HepG2 (cell line): ENCODE results near the gene SLC16A3. TPM values are rescaled to one million over a fixed set of nuclear protein-coding genes. Genes with fewer than 3 reads are reported as not detected.

ENCODE experiments used
- ARID2 ChIP-seq: sonication (generic); formaldehyde crosslinking; IDR thresholded peaks from 2 replicates; pipeline ENCODE4 v1.8.1; 2022; ENCODE audit warnings: mild to moderate bottlenecking, missing genetic modification reagents, borderline replicate concordance
- CREB1 ChIP-seq, 2 experiments: fragments of 450-650 bp in 1 of 2; IDR thresholded peaks; 2 replicates each; pipeline ENCODE4 v1.6.1; 2016 to 2017; ENCODE audit warnings: control low read depth in 1 of 2, mild to moderate bottlenecking in 1 of 2, missing compliant biosample characterization in 1 of 2, missing genetic modification characterization in 1 of 2
- ERF ChIP-seq: IDR thresholded peaks from 2 replicates; pipeline ENCODE4 v1.6.1; 2018; ENCODE audit warnings: missing biosample characterization, missing genetic modification reagents
- ISX ChIP-seq: sonication (generic); formaldehyde crosslinking; conservative IDR thresholded peaks from 2 replicates; pipeline ENCODE4 v1.5.0; 2020; ENCODE audit warnings: missing genetic modification reagents
- MXD4 ChIP-seq: IDR thresholded peaks from 2 replicates; pipeline ENCODE4 v1.6.1; 2016; ENCODE audit warnings: mild to moderate bottlenecking, missing biosample characterization, missing genetic modification reagents
- POGZ ChIP-seq: sonication (generic); formaldehyde crosslinking; IDR thresholded peaks from 2 replicates; pipeline ENCODE4 v1.4.0; 2020; ENCODE audit warnings: mild to moderate bottlenecking, missing genetic modification reagents
- PRMT3 ChIP-seq: sonication (generic); formaldehyde crosslinking; IDR thresholded peaks from 2 replicates; pipeline ENCODE4 v1.8.1; 2022; ENCODE audit warnings: low read depth, mild to moderate bottlenecking, moderate library complexity, missing genetic modification reagents, borderline replicate concordance
- RARG ChIP-seq: sonication (generic); formaldehyde crosslinking; IDR thresholded peaks from 2 replicates; pipeline ENCODE4 v1.4.0; 2020; ENCODE audit warnings: low read depth, mild to moderate bottlenecking, missing genetic modification reagents
- SAP130 ChIP-seq: IDR thresholded peaks from 2 replicates; pipeline ENCODE4 v1.6.1; 2016; ENCODE audit warnings: low read depth
- SIN3B ChIP-seq: fragments of 150-350 bp; IDR thresholded peaks from 2 replicates; pipeline ENCODE4 v1.6.1; 2014; ENCODE audit warnings: low read length
- SNAPC2 ChIP-seq: sonication (generic); formaldehyde crosslinking; IDR thresholded peaks from 2 replicates; pipeline ENCODE4 v1.8.1; 2022; ENCODE audit warnings: mild to moderate bottlenecking, missing genetic modification reagents
- TRIM24 ChIP-seq: sonication (generic); formaldehyde crosslinking; IDR thresholded peaks from 2 replicates; pipeline ENCODE4 v1.8.0; 2022; ENCODE audit warnings: mild to moderate bottlenecking, missing genetic modification reagents
- ZFYVE20 ChIP-seq: sonication (generic); formaldehyde crosslinking; IDR thresholded peaks from 2 replicates; pipeline ENCODE4 v1.8.0; 2023; ENCODE audit warnings: low read depth, mild to moderate bottlenecking, moderate library complexity, missing genetic modification reagents, borderline replicate concordance
- ZMYM3 ChIP-seq: sonication (generic); formaldehyde crosslinking; IDR thresholded peaks from 2 replicates; pipeline ENCODE4 v1.5.1; 2020; ENCODE audit warnings: mild to moderate bottlenecking, missing genetic modification reagents
- ZNF138 ChIP-seq: sonication (generic); formaldehyde crosslinking; IDR thresholded peaks from 2 replicates; pipeline ENCODE4 v1.5.0; 2020; ENCODE audit warnings: mild to moderate bottlenecking, low read depth, missing genetic modification reagents
- ZNF17 ChIP-seq: sonication (generic); formaldehyde crosslinking; IDR thresholded peaks from 2 replicates; pipeline ENCODE4 v1.5.0; 2020; ENCODE audit warnings: mild to moderate bottlenecking, missing genetic modification reagents
- ZNF331 ChIP-seq: sonication (generic); formaldehyde crosslinking; IDR thresholded peaks from 2 replicates; pipeline ENCODE4 v1.4.0; 2020; ENCODE audit warnings: missing genetic modification reagents
- ZNF564 ChIP-seq: sonication (generic); formaldehyde crosslinking; IDR thresholded peaks from 2 replicates; pipeline ENCODE4 v1.8.1; 2023; ENCODE audit warnings: mild to moderate bottlenecking, missing genetic modification reagents
- polyA plus RNA-seq, 8 experiments: library from polyadenylated mRNA; depleted of rRNA in 3 of 8; stranded (reverse) in 7 of 8; unstranded in 1 of 8; fragments of >200 nt; fragmentation: Illumina TruSeq in 4 of 8; extraction: Trizol in 4 of 8; gene quantifications; 2 replicates each; pipeline versions ENCODE4 v1.2.1 to v1.2.3, GENCODE V29; 2011 to 2016; ENCODE audit warnings: low read depth in 4 of 8, missing spikeins in 1 of 8, mixed read lengths in 1 of 8; ENCODE audit not compliant: insufficient read depth in 1 of 8
- total RNA-seq, 5 experiments: library from RNA; depleted of rRNA; stranded (reverse); fragments of >200 nt; fragmentation: Illumina TruSeq; extraction: Trizol; gene quantifications; 2 replicates each; pipeline ENCODE4 v1.2.3, GENCODE V29; 2016; ENCODE audit warnings: low read depth in 1 of 5
- TF ChIP-seq, protein P1 (sequence below): sonication (generic); formaldehyde crosslinking; IDR thresholded peaks from 2 replicates; pipeline ENCODE4 v1.9.0; 2021; ENCODE audit warnings: missing genetic modification reagents, mild to moderate bottlenecking, borderline replicate concordance
- TF ChIP-seq, protein P2 (sequence below): sonication (generic); formaldehyde crosslinking; IDR thresholded peaks from 2 replicates; pipeline ENCODE4 v1.4.0; 2020; ENCODE audit warnings: mild to moderate bottlenecking, missing genetic modification reagents
- TF ChIP-seq, protein P3 (sequence below): sonication (generic); formaldehyde crosslinking; IDR thresholded peaks from 2 replicates; pipeline ENCODE4 v1.4.0; 2020; ENCODE audit warnings: missing genetic modification reagents, mild to moderate bottlenecking, borderline replicate concordance
- TF ChIP-seq, protein P4 (sequence below): sonication (generic); formaldehyde crosslinking; IDR thresholded peaks from 2 replicates; pipeline ENCODE4 v1.5.0; 2020; ENCODE audit warnings: missing genetic modification reagents
- TF ChIP-seq, protein P5 (sequence below): sonication (generic); formaldehyde crosslinking; IDR thresholded peaks from 2 replicates; pipeline ENCODE4 v1.4.0; 2020; ENCODE audit warnings: missing genetic modification reagents

Gene SLC16A3
- total and polyA plus RNA-seq, 2 of the 13 experiments (the other 11 are each of a cell fraction or from before 2014, with no cell fraction given): 242 to 349 TPM

DNA sequence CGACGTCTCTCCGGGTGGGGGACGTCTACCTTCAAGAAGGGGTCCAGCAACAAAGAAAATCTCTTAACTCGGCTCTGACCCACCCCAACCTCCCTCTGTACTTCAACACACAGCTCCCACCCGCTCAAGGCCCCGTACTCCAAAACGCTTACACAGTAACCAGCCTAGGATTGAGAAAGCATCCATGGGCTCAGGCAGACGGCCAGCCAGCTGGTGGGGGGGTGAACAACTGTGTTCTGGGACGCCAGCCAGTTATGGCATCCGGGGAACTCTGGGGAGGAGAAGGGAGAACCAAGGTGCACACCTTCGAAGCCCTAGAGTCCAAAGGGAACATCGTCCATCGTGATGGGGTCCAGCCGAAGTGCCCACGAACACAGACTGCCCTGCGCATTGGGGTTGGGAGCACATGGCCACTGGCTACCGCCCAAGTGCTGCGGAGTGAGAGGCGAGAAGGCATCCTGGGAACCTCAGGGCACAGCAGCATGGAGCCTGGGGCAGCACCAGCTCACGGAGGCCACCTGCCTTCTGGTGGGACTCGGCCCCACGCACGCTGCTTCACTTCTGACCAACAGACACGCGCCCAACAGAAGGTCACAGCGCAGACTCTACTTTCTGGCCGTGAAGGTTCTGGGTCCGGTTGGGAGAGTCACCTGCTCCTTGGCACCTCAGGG lies 14.3 kb downstream of the SLC16A3 start (continued):
- TF ChIP-seq TRIM24 (0 out of 2 replicates have a peak, but pooled peaks have one; percentile 16), ARID2 (CRISPR knock-in tag) (peak; percentile 67), PRMT3 (CRISPR knock-in tag) (no peak), ZNF17 (CRISPR knock-in tag) (no peak), ZNF331 (CRISPR knock-in tag) (no peak), ZNF138 (CRISPR knock-in tag) (peak; percentile 79; the same call in 1 of the 2 replicates), ZNF564 (CRISPR knock-in tag) (no peak), ERF (CRISPR knock-in tag) (no peak), ISX (CRISPR knock-in tag) (no peak), RARG (CRISPR knock-in tag) (no peak), MXD4 (CRISPR knock-in tag) (no peak), ZFYVE20 (CRISPR knock-in tag) (0 out of 2 replicates have a peak, but pooled peaks have one; percentile 61), SAP130 (CRISPR knock-in tag) (peak; percentile 40; the same call in 1 of the 2 replicates), SIN3B (no peak), ZMYM3 (CRISPR knock-in tag) (0 out of 2 replicates have a peak, but pooled peaks have one; percentile 25), CREB1 (IDR thresholded peaks at IDR 0.05) (no peak), CREB1 (CRISPR knock-in tag; IDR thresholded peaks at IDR 0.05) (no peak), SNAPC2 (CRISPR knock-in tag) (no peak), POGZ (CRISPR knock-in tag) (no peak)
- TF ChIP-seq, protein P1, sequence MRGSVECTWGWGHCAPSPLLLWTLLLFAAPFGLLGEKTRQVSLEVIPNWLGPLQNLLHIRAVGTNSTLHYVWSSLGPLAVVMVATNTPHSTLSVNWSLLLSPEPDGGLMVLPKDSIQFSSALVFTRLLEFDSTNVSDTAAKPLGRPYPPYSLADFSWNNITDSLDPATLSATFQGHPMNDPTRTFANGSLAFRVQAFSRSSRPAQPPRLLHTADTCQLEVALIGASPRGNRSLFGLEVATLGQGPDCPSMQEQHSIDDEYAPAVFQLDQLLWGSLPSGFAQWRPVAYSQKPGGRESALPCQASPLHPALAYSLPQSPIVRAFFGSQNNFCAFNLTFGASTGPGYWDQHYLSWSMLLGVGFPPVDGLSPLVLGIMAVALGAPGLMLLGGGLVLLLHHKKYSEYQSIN (CRISPR knock-in tag): no peak
- TF ChIP-seq, protein P2, sequence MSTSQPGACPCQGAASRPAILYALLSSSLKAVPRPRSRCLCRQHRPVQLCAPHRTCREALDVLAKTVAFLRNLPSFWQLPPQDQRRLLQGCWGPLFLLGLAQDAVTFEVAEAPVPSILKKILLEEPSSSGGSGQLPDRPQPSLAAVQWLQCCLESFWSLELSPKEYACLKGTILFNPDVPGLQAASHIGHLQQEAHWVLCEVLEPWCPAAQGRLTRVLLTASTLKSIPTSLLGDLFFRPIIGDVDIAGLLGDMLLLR (CRISPR knock-in tag): peak; percentile 73
- TF ChIP-seq, protein P3, sequence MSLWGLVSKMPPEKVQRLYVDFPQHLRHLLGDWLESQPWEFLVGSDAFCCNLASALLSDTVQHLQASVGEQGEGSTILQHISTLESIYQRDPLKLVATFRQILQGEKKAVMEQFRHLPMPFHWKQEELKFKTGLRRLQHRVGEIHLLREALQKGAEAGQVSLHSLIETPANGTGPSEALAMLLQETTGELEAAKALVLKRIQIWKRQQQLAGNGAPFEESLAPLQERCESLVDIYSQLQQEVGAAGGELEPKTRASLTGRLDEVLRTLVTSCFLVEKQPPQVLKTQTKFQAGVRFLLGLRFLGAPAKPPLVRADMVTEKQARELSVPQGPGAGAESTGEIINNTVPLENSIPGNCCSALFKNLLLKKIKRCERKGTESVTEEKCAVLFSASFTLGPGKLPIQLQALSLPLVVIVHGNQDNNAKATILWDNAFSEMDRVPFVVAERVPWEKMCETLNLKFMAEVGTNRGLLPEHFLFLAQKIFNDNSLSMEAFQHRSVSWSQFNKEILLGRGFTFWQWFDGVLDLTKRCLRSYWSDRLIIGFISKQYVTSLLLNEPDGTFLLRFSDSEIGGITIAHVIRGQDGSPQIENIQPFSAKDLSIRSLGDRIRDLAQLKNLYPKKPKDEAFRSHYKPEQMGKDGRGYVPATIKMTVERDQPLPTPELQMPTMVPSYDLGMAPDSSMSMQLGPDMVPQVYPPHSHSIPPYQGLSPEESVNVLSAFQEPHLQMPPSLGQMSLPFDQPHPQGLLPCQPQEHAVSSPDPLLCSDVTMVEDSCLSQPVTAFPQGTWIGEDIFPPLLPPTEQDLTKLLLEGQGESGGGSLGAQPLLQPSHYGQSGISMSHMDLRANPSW (CRISPR knock-in tag): 0 out of 2 replicates have a peak, but pooled peaks have one; percentile 18
- TF ChIP-seq, protein P4, sequence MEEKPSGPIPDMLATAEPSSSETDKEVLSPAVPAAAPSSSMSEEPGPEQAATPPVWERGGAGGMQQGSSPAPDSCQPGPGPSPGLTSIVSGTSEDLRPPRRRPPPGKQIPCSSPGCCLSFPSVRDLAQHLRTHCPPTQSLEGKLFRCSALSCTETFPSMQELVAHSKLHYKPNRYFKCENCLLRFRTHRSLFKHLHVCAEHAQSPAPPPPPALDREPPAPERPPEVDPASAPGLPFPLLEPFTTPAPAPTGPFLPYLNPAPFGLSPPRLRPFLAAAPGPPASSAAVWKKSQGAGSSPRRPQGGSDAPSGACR (CRISPR knock-in tag): no peak
- TF ChIP-seq, protein P5, sequence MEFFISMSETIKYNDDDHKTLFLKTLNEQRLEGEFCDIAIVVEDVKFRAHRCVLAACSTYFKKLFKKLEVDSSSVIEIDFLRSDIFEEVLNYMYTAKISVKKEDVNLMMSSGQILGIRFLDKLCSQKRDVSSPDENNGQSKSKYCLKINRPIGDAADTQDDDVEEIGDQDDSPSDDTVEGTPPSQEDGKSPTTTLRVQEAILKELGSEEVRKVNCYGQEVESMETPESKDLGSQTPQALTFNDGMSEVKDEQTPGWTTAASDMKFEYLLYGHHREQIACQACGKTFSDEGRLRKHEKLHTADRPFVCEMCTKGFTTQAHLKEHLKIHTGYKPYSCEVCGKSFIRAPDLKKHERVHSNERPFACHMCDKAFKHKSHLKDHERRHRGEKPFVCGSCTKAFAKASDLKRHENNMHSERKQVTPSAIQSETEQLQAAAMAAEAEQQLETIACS (CRISPR knock-in tag): no peak; the same call in 1 of the 2 replicates
